ENCODE measurements around the gene ANKS3.
A peak's percentile ranks its signal among the peaks of the same experiment; 100 is the strongest.

- TF ChIP-seq CTCF (conservative IDR thresholded peaks at IDR 0.05 in 1 of 2, IDR thresholded peaks at IDR 0.05 in 1 of 2; ENCODE audit: extremely low read depth in 1 of 2, insufficient read depth in 1 of 2, low read depth in 1 of 2, low read length in 2 of 2), result peak in 1 of 2 donors; percentile 5
- TF ChIP-seq EZH2 (IDR thresholded peaks at IDR 0.05; ENCODE audit: borderline replicate concordance, low read length), result no peak
Observed at GRCh38 chr16:4694642-4695451, 39.2 kb downstream of the ANKS3 start.

Data from mammary epithelial cell (primary cell).